HEK293 (cell line): ENCODE results near the gene FOXF1.

ENCODE experiments used
- CTCF ChIA-PET: fragments of 350-600 bp; formaldehyde crosslinking; extraction: SDS; loops from one replicate; lab custom pipeline; 2021; ENCODE audit warnings: antibody characterized with exemption; lab: Yijun Ruan, JAX
- POLR2A ChIA-PET: fragments of 300-600 bp; formaldehyde crosslinking; extraction: SDS; loops from one replicate; lab custom pipeline; 2020; ENCODE audit warnings: antibody characterized with exemption, inconsistent platforms; lab: Yijun Ruan, JAX
- H3K27ac ChIP-seq: fragments of 200-500 bp; sonication (Bioruptor generic); 2 replicates; pipeline ENCODE4 v1.5.1; 2014; ENCODE audit warnings: low read depth, low read length, control low read depth, inconsistent platforms; ENCODE audit errors: extremely low read depth
- H3K36me3 ChIP-seq, 2 experiments: fragments of 200-500 bp in 1 of 2; sonication (Bioruptor generic) in 1 of 2; 1 replicate in 1 of 2; 2 replicates in 1 of 2; pipeline ENCODE4 v1.5.1; 2014 to 2017; ENCODE audit warnings: inconsistent platforms in 2 of 2, low read length in 2 of 2; ENCODE audit not compliant: control insufficient read depth in 2 of 2, insufficient read depth in 1 of 2
- H3K4me1 ChIP-seq: fragments of 200-500 bp; sonication (Bioruptor generic); 2 replicates; pipeline ENCODE4 v1.5.1; 2014; ENCODE audit warnings: mild to moderate bottlenecking, low read length, inconsistent platforms; ENCODE audit not compliant: control insufficient read depth, insufficient read depth
- H3K4me3 ChIP-seq: 2 replicates; pipeline ENCODE4 v1.5.1; 2011; ENCODE audit warnings: low read depth, mild to moderate bottlenecking, control low read depth, low read length, moderate library complexity
- H3K9me3 ChIP-seq: fragments of 200-500 bp; sonication (Bioruptor generic); 2 replicates; pipeline ENCODE4 v1.5.1; 2014; ENCODE audit warnings: low read depth, low read length, inconsistent platforms; ENCODE audit not compliant: control insufficient read depth, insufficient read depth
- EGR2 ChIP-seq: fragments of 450-650 bp; formaldehyde crosslinking; IDR thresholded peaks from 2 replicates; pipeline ENCODE4 v1.5.1; 2016; ENCODE audit warnings: low read depth, missing biosample characterization, missing genetic modification characterization
- FEZF1 ChIP-seq: fragments of 450-650 bp; formaldehyde crosslinking; IDR thresholded peaks from 2 replicates; pipeline ENCODE4 v1.5.1; 2016; ENCODE audit warnings: missing biosample characterization, missing genetic modification characterization
- MEIS1 ChIP-seq: sonication (generic); formaldehyde crosslinking; IDR thresholded peaks from 2 replicates; pipeline ENCODE4 v1.8.1; 2022; ENCODE audit warnings: missing genetic modification reagents, mild to moderate bottlenecking, borderline replicate concordance
- PATZ1 ChIP-seq: fragments of 450-650 bp; formaldehyde crosslinking; IDR thresholded peaks from 2 replicates; pipeline ENCODE4 v1.5.1; 2016; ENCODE audit warnings: missing biosample characterization, missing genetic modification characterization
- SP2 ChIP-seq: fragments of 450-650 bp; formaldehyde crosslinking; IDR thresholded peaks from 2 replicates; pipeline ENCODE4 v1.5.1; 2016; ENCODE audit warnings: missing biosample characterization, missing genetic modification characterization
- ZFHX2 ChIP-seq: fragments of 450-650 bp; formaldehyde crosslinking; conservative IDR thresholded peaks from 2 replicates; pipeline ENCODE4 v1.5.1; 2016; ENCODE audit warnings: missing biosample characterization, missing genetic modification characterization
- ZNF155 ChIP-seq: fragments of 450-650 bp; formaldehyde crosslinking; IDR thresholded peaks from 2 replicates; pipeline ENCODE4 v1.5.1; 2016; ENCODE audit warnings: missing biosample characterization, missing genetic modification characterization
- ZNF184 ChIP-seq: fragments of 450-650 bp; IDR thresholded peaks from 2 replicates; pipeline ENCODE4 v1.5.1; 2018; ENCODE audit warnings: missing biosample characterization, mild to moderate bottlenecking, missing genetic modification characterization
- ZNF221 ChIP-seq: fragments of 450-650 bp; formaldehyde crosslinking; IDR thresholded peaks from 2 replicates; pipeline ENCODE4 v1.5.1; 2017; ENCODE audit warnings: missing biosample characterization, missing genetic modification characterization, borderline replicate concordance
- ZNF350 ChIP-seq: fragments of 450-650 bp; formaldehyde crosslinking; IDR thresholded peaks from 2 replicates; pipeline ENCODE4 v1.5.0; 2017; ENCODE audit warnings: missing biosample characterization, mild to moderate bottlenecking, missing genetic modification characterization
- ZNF391 ChIP-seq: fragments of 450-650 bp; formaldehyde crosslinking; IDR thresholded peaks from 2 replicates; pipeline ENCODE4 v1.5.1; 2016; ENCODE audit warnings: low read depth, missing biosample characterization, missing genetic modification characterization, borderline replicate concordance
- ZNF510 ChIP-seq: fragments of 450-650 bp; formaldehyde crosslinking; IDR thresholded peaks from 2 replicates; pipeline ENCODE4 v1.5.1; 2018; ENCODE audit warnings: mild to moderate bottlenecking, missing genetic modification characterization, missing biosample characterization; ENCODE audit not compliant: insufficient replicate concordance
- ZNF548 ChIP-seq: fragments of 450-650 bp; formaldehyde crosslinking; IDR thresholded peaks from 2 replicates; pipeline ENCODE4 v1.5.1; 2016; ENCODE audit warnings: missing biosample characterization, missing genetic modification characterization
- ZNF571 ChIP-seq: fragments of 450-650 bp; formaldehyde crosslinking; IDR thresholded peaks from 2 replicates; pipeline ENCODE4 v1.5.0; 2017; ENCODE audit warnings: missing biosample characterization, missing genetic modification characterization
- ZNF580 ChIP-seq: fragments of 450-650 bp; formaldehyde crosslinking; IDR thresholded peaks from 2 replicates; pipeline ENCODE4 v1.5.1; 2016; ENCODE audit warnings: missing biosample characterization, missing genetic modification characterization
- ZNF600 ChIP-seq: fragments of 450-650 bp; formaldehyde crosslinking; IDR thresholded peaks from 2 replicates; pipeline ENCODE4 v1.5.1; 2016; ENCODE audit warnings: missing biosample characterization, missing genetic modification characterization
- ZNF624 ChIP-seq: fragments of 450-650 bp; formaldehyde crosslinking; IDR thresholded peaks from 2 replicates; pipeline ENCODE4 v1.5.1; 2017; ENCODE audit warnings: missing biosample characterization, missing genetic modification characterization
- TF ChIP-seq, protein P1 (sequence below): fragments of 450-650 bp; formaldehyde crosslinking; conservative IDR thresholded peaks from 2 replicates; pipeline ENCODE4 v1.5.1; 2016; ENCODE audit warnings: low read depth, missing biosample characterization, missing genetic modification characterization
- TF ChIP-seq, protein P2 (sequence below): fragments of 450-650 bp; formaldehyde crosslinking; IDR thresholded peaks from 2 replicates; pipeline ENCODE4 v1.5.1; 2016; ENCODE audit warnings: missing biosample characterization, missing genetic modification characterization, borderline replicate concordance
- TF ChIP-seq, protein P3 (sequence below): fragments of 450-650 bp; formaldehyde crosslinking; IDR thresholded peaks from 2 replicates; pipeline ENCODE4 v1.5.1; 2016; ENCODE audit warnings: missing biosample characterization, missing genetic modification characterization

FOXF1 gene

GRCh38 chr16:86522634-86523033, 12.3 kb downstream of the FOXF1 start:
- CTCF ChIA-PET: interaction anchor here (0.6 to 1.2 kb wide), 3 partner anchors 270 to 449 kb away, joined by 3 to 4 read pairs (median 3); no protein-coding TSS in a partner anchor
- H3K9me3 ChIP-seq: no peaks in the 10 kb centered on the region
- POLR2A ChIA-PET: no interaction called here
- H3K36me3 ChIP-seq: no peaks in the 10 kb centered on the region
- H3K27ac ChIP-seq: no peak overlapping the region
- no peaks in the 10 kb centered on the region for H3K4me1 ChIP-seq
- no peak for TF ChIP-seq ZNF184 (tag by site-specific recombination)
- TF ChIP-seq, protein P1, sequence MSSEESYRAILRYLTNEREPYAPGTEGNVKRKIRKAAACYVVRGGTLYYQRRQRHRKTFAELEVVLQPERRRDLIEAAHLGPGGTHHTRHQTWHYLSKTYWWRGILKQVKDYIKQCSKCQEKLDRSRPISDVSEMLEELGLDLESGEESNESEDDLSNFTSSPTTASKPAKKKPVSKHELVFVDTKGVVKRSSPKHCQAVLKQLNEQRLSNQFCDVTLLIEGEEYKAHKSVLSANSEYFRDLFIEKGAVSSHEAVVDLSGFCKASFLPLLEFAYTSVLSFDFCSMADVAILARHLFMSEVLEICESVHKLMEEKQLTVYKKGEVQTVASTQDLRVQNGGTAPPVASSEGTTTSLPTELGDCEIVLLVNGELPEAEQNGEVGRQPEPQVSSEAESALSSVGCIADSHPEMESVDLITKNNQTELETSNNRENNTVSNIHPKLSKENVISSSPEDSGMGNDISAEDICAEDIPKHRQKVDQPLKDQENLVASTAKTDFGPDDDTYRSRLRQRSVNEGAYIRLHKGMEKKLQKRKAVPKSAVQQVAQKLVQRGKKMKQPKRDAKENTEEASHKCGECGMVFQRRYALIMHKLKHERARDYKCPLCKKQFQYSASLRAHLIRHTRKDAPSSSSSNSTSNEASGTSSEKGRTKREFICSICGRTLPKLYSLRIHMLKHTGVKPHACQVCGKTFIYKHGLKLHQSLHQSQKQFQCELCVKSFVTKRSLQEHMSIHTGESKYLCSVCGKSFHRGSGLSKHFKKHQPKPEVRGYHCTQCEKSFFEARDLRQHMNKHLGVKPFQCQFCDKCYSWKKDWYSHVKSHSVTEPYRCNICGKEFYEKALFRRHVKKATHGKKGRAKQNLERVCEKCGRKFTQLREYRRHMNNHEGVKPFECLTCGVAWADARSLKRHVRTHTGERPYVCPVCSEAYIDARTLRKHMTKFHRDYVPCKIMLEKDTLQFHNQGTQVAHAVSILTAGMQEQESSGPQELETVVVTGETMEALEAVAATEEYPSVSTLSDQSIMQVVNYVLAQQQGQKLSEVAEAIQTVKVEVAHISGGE (tag by site-specific recombination): no peak
- TF ChIP-seq ZNF571 (tag by site-specific recombination): no peak
- no peak for TF ChIP-seq EGR2 (tag by site-specific recombination)
- no peak for TF ChIP-seq ZNF391
- no peak for TF ChIP-seq FEZF1 (tag by site-specific recombination)
- no peak for TF ChIP-seq ZNF624 (tag by site-specific recombination)
- no peak for TF ChIP-seq ZNF548
- TF ChIP-seq ZNF510 (tag by site-specific recombination): no peak
- no peak for TF ChIP-seq ZNF155
- TF ChIP-seq, protein P2, sequence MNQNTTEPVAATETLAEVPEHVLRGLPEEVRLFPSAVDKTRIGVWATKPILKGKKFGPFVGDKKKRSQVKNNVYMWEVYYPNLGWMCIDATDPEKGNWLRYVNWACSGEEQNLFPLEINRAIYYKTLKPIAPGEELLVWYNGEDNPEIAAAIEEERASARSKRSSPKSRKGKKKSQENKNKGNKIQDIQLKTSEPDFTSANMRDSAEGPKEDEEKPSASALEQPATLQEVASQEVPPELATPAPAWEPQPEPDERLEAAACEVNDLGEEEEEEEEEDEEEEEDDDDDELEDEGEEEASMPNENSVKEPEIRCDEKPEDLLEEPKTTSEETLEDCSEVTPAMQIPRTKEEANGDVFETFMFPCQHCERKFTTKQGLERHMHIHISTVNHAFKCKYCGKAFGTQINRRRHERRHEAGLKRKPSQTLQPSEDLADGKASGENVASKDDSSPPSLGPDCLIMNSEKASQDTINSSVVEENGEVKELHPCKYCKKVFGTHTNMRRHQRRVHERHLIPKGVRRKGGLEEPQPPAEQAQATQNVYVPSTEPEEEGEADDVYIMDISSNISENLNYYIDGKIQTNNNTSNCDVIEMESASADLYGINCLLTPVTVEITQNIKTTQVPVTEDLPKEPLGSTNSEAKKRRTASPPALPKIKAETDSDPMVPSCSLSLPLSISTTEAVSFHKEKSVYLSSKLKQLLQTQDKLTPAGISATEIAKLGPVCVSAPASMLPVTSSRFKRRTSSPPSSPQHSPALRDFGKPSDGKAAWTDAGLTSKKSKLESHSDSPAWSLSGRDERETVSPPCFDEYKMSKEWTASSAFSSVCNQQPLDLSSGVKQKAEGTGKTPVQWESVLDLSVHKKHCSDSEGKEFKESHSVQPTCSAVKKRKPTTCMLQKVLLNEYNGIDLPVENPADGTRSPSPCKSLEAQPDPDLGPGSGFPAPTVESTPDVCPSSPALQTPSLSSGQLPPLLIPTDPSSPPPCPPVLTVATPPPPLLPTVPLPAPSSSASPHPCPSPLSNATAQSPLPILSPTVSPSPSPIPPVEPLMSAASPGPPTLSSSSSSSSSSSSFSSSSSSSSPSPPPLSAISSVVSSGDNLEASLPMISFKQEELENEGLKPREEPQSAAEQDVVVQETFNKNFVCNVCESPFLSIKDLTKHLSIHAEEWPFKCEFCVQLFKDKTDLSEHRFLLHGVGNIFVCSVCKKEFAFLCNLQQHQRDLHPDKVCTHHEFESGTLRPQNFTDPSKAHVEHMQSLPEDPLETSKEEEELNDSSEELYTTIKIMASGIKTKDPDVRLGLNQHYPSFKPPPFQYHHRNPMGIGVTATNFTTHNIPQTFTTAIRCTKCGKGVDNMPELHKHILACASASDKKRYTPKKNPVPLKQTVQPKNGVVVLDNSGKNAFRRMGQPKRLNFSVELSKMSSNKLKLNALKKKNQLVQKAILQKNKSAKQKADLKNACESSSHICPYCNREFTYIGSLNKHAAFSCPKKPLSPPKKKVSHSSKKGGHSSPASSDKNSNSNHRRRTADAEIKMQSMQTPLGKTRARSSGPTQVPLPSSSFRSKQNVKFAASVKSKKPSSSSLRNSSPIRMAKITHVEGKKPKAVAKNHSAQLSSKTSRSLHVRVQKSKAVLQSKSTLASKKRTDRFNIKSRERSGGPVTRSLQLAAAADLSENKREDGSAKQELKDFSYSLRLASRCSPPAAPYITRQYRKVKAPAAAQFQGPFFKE (tag by site-specific recombination): no peak
- no peak overlapping the region for H3K4me3 ChIP-seq

GRCh38 chr16:86523166-86523740, 12.9 kb downstream of the FOXF1 start:
- H3K27ac ChIP-seq: no peak overlapping the region
- H3K4me1 ChIP-seq: no peaks in the 10 kb centered on the region
- no peak overlapping the region for H3K4me3 ChIP-seq
- H3K9me3 ChIP-seq: no peaks in the 10 kb centered on the region
- ChIA-PET CTCF (interaction anchor here (0.9 to 1.2 kb wide), 2 partner anchors 271 to 450 kb away, joined by 3 to 4 read pairs; no protein-coding TSS in a partner anchor), POLR2A (no interaction called here)
- H3K36me3 ChIP-seq: no peaks in the 10 kb centered on the region
- TF ChIP-seq ZNF548 (no peak), ZFHX2 (tag by site-specific recombination) (no peak), PATZ1 (tag by site-specific recombination) (no peak), ZNF580 (tag by site-specific recombination) (no peak), ZNF600 (no peak), SP2 (tag by site-specific recombination) (no peak), ZNF221 (no peak), MEIS1 (CRISPR knock-in tag) (no peak), ZNF350 (no peak)
- TF ChIP-seq, protein P3, sequence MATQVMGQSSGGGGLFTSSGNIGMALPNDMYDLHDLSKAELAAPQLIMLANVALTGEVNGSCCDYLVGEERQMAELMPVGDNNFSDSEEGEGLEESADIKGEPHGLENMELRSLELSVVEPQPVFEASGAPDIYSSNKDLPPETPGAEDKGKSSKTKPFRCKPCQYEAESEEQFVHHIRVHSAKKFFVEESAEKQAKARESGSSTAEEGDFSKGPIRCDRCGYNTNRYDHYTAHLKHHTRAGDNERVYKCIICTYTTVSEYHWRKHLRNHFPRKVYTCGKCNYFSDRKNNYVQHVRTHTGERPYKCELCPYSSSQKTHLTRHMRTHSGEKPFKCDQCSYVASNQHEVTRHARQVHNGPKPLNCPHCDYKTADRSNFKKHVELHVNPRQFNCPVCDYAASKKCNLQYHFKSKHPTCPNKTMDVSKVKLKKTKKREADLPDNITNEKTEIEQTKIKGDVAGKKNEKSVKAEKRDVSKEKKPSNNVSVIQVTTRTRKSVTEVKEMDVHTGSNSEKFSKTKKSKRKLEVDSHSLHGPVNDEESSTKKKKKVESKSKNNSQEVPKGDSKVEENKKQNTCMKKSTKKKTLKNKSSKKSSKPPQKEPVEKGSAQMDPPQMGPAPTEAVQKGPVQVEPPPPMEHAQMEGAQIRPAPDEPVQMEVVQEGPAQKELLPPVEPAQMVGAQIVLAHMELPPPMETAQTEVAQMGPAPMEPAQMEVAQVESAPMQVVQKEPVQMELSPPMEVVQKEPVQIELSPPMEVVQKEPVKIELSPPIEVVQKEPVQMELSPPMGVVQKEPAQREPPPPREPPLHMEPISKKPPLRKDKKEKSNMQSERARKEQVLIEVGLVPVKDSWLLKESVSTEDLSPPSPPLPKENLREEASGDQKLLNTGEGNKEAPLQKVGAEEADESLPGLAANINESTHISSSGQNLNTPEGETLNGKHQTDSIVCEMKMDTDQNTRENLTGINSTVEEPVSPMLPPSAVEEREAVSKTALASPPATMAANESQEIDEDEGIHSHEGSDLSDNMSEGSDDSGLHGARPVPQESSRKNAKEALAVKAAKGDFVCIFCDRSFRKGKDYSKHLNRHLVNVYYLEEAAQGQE (tag by site-specific recombination): no peak
